Measurements from ENCODE around the gene PTN.

PTN gene

GRCh38 chr7:137324796-137325696, 18.5 kb downstream of the PTN start:
- no peak for DNase-seq (ENCODE audit: low read depth)

- DNase-seq (ENCODE audit: low read depth) = no peak
These were observed 26.7 kb downstream of the PTN start for GRCh38 chr7:137316648-137317353.

- no peak for DNase-seq (ENCODE audit: low read depth)
These were observed 30.3 kb downstream of the PTN start for GRCh38 chr7:137313201-137313600.

GRCh38 chr7:137306748-137307147, 36.8 kb downstream of the PTN start:
- no peak for DNase-seq (ENCODE audit: low read depth)

- no peak for DNase-seq (ENCODE audit: low read depth)
These were observed 37.5 kb downstream of the PTN start for GRCh38 chr7:137305901-137306621.

GRCh38 chr7:137304624-137305235, 38.8 kb downstream of the PTN start:
- DNase-seq (ENCODE audit: low read depth) = no peak

- no peak for DNase-seq (ENCODE audit: low read depth)
These were observed 39.4 kb downstream of the PTN start for GRCh38 chr7:137304165-137304564.

GRCh38 chr7:137302081-137302480, 41.5 kb downstream of the PTN start:
- DNase-seq (ENCODE audit: low read depth) = no peak

- no peak for DNase-seq (ENCODE audit: low read depth)
These were observed 45.1 kb downstream of the PTN start for GRCh38 chr7:137298464-137298794.

- no peak for DNase-seq (ENCODE audit: low read depth)
These were observed 45.7 kb downstream of the PTN start for GRCh38 chr7:137297551-137298463.

GRCh38 chr7:137296576-137296975, 47.0 kb downstream of the PTN start:
- DNase-seq (ENCODE audit: low read depth) = no peak

- no peak for DNase-seq (ENCODE audit: low read depth)
These were observed 47.7 kb downstream of the PTN start for GRCh38 chr7:137295739-137296324.

GRCh38 chr7:137289101-137289500, 54.4 kb downstream of the PTN start:
- DNase-seq (ENCODE audit: low read depth) = no peak

- DNase-seq (ENCODE audit: low read depth) = no peak
These were observed 55.8 kb downstream of the PTN start for GRCh38 chr7:137287651-137288258.

- DNase-seq (ENCODE audit: low read depth) = no peak
These were observed 60.4 kb downstream of the PTN start for GRCh38 chr7:137283153-137283552.

- DNase-seq (ENCODE audit: low read depth) = no peak
These were observed 61.5 kb downstream of the PTN start for GRCh38 chr7:137282043-137282442.

GRCh38 chr7:137276189-137276588, 67.3 kb downstream of the PTN start:
- no peak for DNase-seq (ENCODE audit: low read depth)

- no peak for DNase-seq (ENCODE audit: low read depth)
These were observed 71.3 kb downstream of the PTN start for GRCh38 chr7:137272249-137272648.

GRCh38 chr7:137269240-137269639, 74.3 kb downstream of the PTN start:
- no peak for DNase-seq (ENCODE audit: low read depth)

Measured in stimulated activated CD4-positive, alpha-beta T cell treated with anti-CD3 and anti-CD28 coated beads, Interleukin-2, amount 100 ng/mL, for 4 hours (primary cell).